NCI-H460 (cell line): Measurements from ENCODE around the gene ADAMTS9. TPM values are rescaled to one million over a fixed set of nuclear protein-coding genes. Genes with fewer than 3 reads are reported as not detected.
A peak's percentile ranks its signal among the peaks of the same experiment; 100 is the strongest.

Experiments
- DNase-seq: peaks from one replicate; pipeline ENCODE4 v3.0.0-alpha.2; 2016; ENCODE audit warnings: low read depth; ENCODE audit errors: extremely low read depth
- total RNA-seq: library from RNA; depleted of rRNA; stranded (reverse); fragments of >200 nt; shearing (Covaris generic); gene quantifications from 2 replicates; pipeline ENCODE4 v1.2.3, GENCODE V29; 2014

The ADAMTS9 gene
- total RNA-seq, 1 experiment from 2014 or later, result 7.6 TPM

GRCh38 chr3:64685800-64686445, 1.9 kb downstream of the ADAMTS9 start:
- peak; percentile 86 for DNase-seq

- DNase-seq, result no peak
These were observed 2.4 kb downstream of the ADAMTS9 start for GRCh38 chr3:64685331-64685799.

GRCh38 chr3:64684715-64685261, 3.0 kb downstream of the ADAMTS9 start:
- DNase-seq, result no peak

- DNase-seq, result no peak
These were observed 6.0 kb downstream of the ADAMTS9 start for GRCh38 chr3:64681827-64682226.

- no peak for DNase-seq
These were observed 6.8 kb downstream of the ADAMTS9 start for GRCh38 chr3:64681015-64681414.

- no peak for DNase-seq
These were observed 7.5 kb downstream of the ADAMTS9 start for GRCh38 chr3:64680334-64680733.

- no peak for DNase-seq
These were observed 9.7 kb downstream of the ADAMTS9 start for GRCh38 chr3:64677961-64678716.

GRCh38 chr3:64676831-64677230, 11.0 kb downstream of the ADAMTS9 start:
- no peak for DNase-seq

- DNase-seq, result no peak
These were observed 12.0 kb downstream of the ADAMTS9 start for GRCh38 chr3:64675687-64676247.

- DNase-seq, result no peak
These were observed 13.2 kb downstream of the ADAMTS9 start for GRCh38 chr3:64674591-64675076.

GRCh38 chr3:64673159-64673715, 14.6 kb downstream of the ADAMTS9 start:
- no peak for DNase-seq

GRCh38 chr3:64668582-64669510, 19.0 kb downstream of the ADAMTS9 start:
- no peak for DNase-seq

GRCh38 chr3:64667887-64668581, 19.8 kb downstream of the ADAMTS9 start:
- no peak for DNase-seq

GRCh38 chr3:64667138-64667537, 20.7 kb downstream of the ADAMTS9 start:
- no peak for DNase-seq

- DNase-seq, result no peak
These were observed 21.6 kb downstream of the ADAMTS9 start for GRCh38 chr3:64666171-64666588.

GRCh38 chr3:64664397-64664796, 23.4 kb downstream of the ADAMTS9 start:
- DNase-seq, result no peak

GRCh38 chr3:64659617-64659978, 28.2 kb downstream of the ADAMTS9 start:
- DNase-seq, result no peak

- DNase-seq, result no peak
These were observed 29.8 kb downstream of the ADAMTS9 start for GRCh38 chr3:64658001-64658400.

- DNase-seq, result no peak
These were observed 31.3 kb downstream of the ADAMTS9 start for GRCh38 chr3:64656544-64656943.
